OCI-LY1 (cell line): ENCODE results near the gene EYA3.

ENCODE experiments used
- EZH2 ChIP-seq: fragments of 200-600 bp; sonication (generic), shearing (Covaris generic); IDR thresholded peaks from 2 replicates; pipeline ENCODE4 v1.8.0; 2017; ENCODE audit warnings: borderline replicate concordance, mixed run types, mild to moderate bottlenecking, antibody characterized with exemption, low read length, moderate library complexity, mixed read lengths
- TF ChIP-seq, protein P1 (sequence below): fragments of 200-600 bp; sonication (generic), shearing (Covaris generic); IDR thresholded peaks from 2 replicates; pipeline ENCODE4 v1.5.1; 2017; ENCODE audit warnings: mild to moderate bottlenecking, antibody characterized with exemption, low read length, moderate library complexity, mixed read lengths

DNA sequence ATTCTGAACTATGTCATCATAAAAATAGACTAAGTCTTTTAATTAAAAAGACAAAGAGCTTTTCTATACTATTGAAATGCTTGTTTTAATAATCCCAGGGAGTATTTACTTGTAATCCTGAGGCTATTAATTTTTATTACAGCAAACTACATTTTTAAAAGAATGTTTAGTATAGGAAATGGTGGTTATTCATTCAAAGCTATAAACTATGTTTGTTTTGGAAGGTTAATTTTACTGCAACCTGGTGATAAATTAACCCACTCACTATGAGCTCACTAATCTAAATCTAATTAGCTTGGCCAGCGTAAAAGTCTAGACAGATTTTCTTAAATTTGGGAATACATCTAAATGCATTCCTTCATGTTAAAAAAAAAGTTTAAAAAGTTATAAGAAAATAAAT, 13.8 kb upstream of the EYA3 start:
- TF ChIP-seq, protein P1, sequence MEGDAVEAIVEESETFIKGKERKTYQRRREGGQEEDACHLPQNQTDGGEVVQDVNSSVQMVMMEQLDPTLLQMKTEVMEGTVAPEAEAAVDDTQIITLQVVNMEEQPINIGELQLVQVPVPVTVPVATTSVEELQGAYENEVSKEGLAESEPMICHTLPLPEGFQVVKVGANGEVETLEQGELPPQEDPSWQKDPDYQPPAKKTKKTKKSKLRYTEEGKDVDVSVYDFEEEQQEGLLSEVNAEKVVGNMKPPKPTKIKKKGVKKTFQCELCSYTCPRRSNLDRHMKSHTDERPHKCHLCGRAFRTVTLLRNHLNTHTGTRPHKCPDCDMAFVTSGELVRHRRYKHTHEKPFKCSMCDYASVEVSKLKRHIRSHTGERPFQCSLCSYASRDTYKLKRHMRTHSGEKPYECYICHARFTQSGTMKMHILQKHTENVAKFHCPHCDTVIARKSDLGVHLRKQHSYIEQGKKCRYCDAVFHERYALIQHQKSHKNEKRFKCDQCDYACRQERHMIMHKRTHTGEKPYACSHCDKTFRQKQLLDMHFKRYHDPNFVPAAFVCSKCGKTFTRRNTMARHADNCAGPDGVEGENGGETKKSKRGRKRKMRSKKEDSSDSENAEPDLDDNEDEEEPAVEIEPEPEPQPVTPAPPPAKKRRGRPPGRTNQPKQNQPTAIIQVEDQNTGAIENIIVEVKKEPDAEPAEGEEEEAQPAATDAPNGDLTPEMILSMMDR = no peak
- no peak for TF ChIP-seq EZH2
